HG03457 (cell line): ENCODE results near the gene TTC27.

Source experiments
- ATAC-seq: cut with Tn5 transposase; IDR thresholded peaks from one replicate; pipeline ENCODE4 v1.9.1; 2021; ENCODE audit warnings: moderate number of reproducible peaks; ENCODE audit not compliant: unreplicated experiment

TTC27 gene

GRCh38 chr2:32666704-32667103 lies 38.9 kb downstream of the TTC27 start:
- no peak for ATAC-seq

- no peak for ATAC-seq
These were observed 40.4 kb downstream of the TTC27 start for GRCh38 chr2:32668254-32668653.

GRCh38 chr2:32671885-32672533 lies 44.2 kb downstream of the TTC27 start:
- no peak for ATAC-seq

GRCh38 chr2:32678825-32679224 lies 51.0 kb downstream of the TTC27 start:
- ATAC-seq: no peak

GRCh38 chr2:32680942-32681341 lies 53.1 kb downstream of the TTC27 start:
- ATAC-seq: no peak

- ATAC-seq: no peak
These were observed 55.8 kb downstream of the TTC27 start for GRCh38 chr2:32683520-32684086.

GRCh38 chr2:32688541-32688940 lies 60.7 kb downstream of the TTC27 start:
- no peak for ATAC-seq

- ATAC-seq: no peak
These were observed 63.8 kb downstream of the TTC27 start for GRCh38 chr2:32691678-32692077.

GRCh38 chr2:32696439-32696838 lies 68.6 kb downstream of the TTC27 start:
- ATAC-seq: no peak

- ATAC-seq: no peak
These were observed 69.3 kb downstream of the TTC27 start for GRCh38 chr2:32697156-32697555.

GRCh38 chr2:32699151-32699550 lies 71.3 kb downstream of the TTC27 start:
- ATAC-seq: no peak

GRCh38 chr2:32701806-32702205 lies 74.0 kb downstream of the TTC27 start:
- no peak for ATAC-seq

GRCh38 chr2:32702303-32703064 lies 74.6 kb downstream of the TTC27 start:
- ATAC-seq: no peak

GRCh38 chr2:32706815-32707579 lies 79.1 kb downstream of the TTC27 start:
- no peak for ATAC-seq

GRCh38 chr2:32711219-32711618 lies 83.4 kb downstream of the TTC27 start:
- ATAC-seq: no peak

GRCh38 chr2:32711908-32712501 lies 84.2 kb downstream of the TTC27 start:
- ATAC-seq: no peak

- no peak for ATAC-seq
These were observed 85.0 kb downstream of the TTC27 start for GRCh38 chr2:32712870-32713269.

GRCh38 chr2:32714521-32714920 lies 86.7 kb downstream of the TTC27 start:
- no peak for ATAC-seq

- ATAC-seq: peak; percentile 88
These were observed 87.6 kb downstream of the TTC27 start for GRCh38 chr2:32715391-32715841.

- ATAC-seq: no peak
These were observed 88.1 kb downstream of the TTC27 start for GRCh38 chr2:32715981-32716380.

GRCh38 chr2:32716598-32716997 lies 88.7 kb downstream of the TTC27 start:
- ATAC-seq: no peak
